ENCODE data around the gene C1orf141.

The C1orf141 gene

DNA sequence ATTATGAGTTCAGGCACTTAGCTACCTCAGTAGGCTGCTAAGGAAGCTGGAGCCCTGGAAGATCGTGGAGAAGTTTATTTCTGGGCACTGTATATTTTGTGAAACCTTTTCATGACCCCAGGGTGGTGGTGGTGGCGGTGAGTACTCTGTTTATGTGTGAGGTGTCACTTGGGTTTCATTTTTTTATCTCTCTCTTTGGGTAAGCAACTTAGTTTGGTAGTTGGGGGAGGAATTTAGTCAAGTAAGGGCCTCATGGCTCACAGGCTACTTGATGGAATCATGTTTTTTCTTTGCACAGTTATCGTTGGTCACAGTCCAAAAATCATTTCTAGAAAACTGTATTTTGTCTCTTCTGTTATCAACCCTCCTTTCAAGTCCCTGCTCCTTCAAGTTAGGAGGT is 33.9 kb downstream of the C1orf141 start:
- H3K27me3 ChIP-seq (ENCODE audit: control insufficient read depth in 5 of 5, insufficient read depth in 4 of 5, low read length in 5 of 5) = no peaks in the 10 kb centered on the region
- no peak overlapping the region for H3K9ac ChIP-seq (ENCODE audit: low read length in 5 of 5)

DNA sequence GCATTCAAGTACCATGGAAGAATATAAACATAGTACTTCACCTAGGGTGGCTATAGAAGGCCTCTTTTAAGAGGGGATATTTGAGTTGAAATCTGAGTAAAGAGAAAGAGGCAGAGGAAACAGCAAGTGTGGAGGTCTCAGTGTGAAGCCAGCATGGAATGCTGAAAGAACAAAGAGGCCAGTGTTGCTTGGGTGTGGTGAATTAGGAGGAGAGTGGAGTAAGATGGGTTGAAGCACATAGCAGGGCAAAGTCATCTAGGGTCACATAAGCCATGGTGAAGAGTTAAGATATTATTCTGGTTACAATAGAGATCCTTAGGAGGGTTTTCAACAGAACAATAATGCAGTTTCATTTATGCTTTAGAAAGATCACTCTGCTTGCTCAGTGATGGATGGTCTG is 37.5 kb downstream of the C1orf141 start:
- H3K9ac ChIP-seq (ENCODE audit: low read length in 5 of 5) = no peak overlapping the region
- H3K36me3 ChIP-seq (ENCODE audit: control insufficient read depth in 5 of 5, insufficient read depth in 5 of 5, low read length in 5 of 5) = no peaks in the 10 kb centered on the region
- H3K27me3 ChIP-seq (ENCODE audit: control insufficient read depth in 5 of 5, insufficient read depth in 4 of 5, low read length in 5 of 5) = peaks cover 0 to 2% (median 0%) of the 10 kb centered on the region in 5 donors
- H3K4me3 ChIP-seq (ENCODE audit: low read depth in 1 of 5, low read length in 5 of 5) = no peak overlapping the region
- no peaks in the 10 kb centered on the region for H3K4me1 ChIP-seq (ENCODE audit: control insufficient read depth in 5 of 5, insufficient read depth in 5 of 5, low read length in 5 of 5)
- H3K9me3 ChIP-seq (ENCODE audit: control insufficient read depth in 5 of 5, low read length in 5 of 5) = no peaks in the 10 kb centered on the region
- no peak overlapping the region for H3K27ac ChIP-seq (ENCODE audit: low read depth, low read length)

More for the DNA sequence above, 33.9 kb downstream of the C1orf141 start:
- Histone ChIP-seq H3K36me3 (ENCODE audit: control insufficient read depth in 5 of 5, insufficient read depth in 5 of 5, low read length in 5 of 5) (no peaks in the 10 kb centered on the region), H3K4me3 (ENCODE audit: low read depth in 1 of 5, low read length in 5 of 5) (no peak overlapping the region), H3K27ac (ENCODE audit: low read depth, low read length) (no peak overlapping the region), H3K9me3 (ENCODE audit: control insufficient read depth in 5 of 5, low read length in 5 of 5) (no peaks in the 10 kb centered on the region), H3K4me1 (ENCODE audit: control insufficient read depth in 5 of 5, insufficient read depth in 5 of 5, low read length in 5 of 5) (no peaks in the 10 kb centered on the region)

DNA sequence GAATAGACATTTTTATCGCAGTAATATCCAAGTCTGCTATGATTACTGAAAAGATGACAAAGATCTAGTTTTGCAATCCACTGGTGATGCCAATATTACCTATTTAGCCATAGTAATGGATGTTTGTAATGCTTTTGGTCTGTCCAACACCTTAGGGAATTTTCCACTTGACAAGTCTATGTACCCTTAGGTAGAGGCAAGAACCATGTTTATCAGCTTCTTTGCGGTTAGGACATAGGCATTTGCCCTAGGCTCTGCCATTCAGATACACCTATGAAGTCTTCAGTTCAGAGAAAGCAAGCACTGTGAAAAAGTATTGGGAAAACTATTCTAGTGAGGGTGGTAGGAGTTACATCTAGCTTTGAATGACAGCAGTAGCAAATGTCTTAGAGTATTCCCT is 40.6 kb downstream of the C1orf141 start:
- Histone ChIP-seq H3K4me1 (ENCODE audit: control insufficient read depth in 5 of 5, insufficient read depth in 5 of 5, low read length in 5 of 5) (no peaks in the 10 kb centered on the region), H3K36me3 (ENCODE audit: control insufficient read depth in 5 of 5, insufficient read depth in 5 of 5, low read length in 5 of 5) (no peaks in the 10 kb centered on the region), H3K9ac (ENCODE audit: low read length in 5 of 5) (no peak overlapping the region), H3K4me3 (ENCODE audit: low read depth in 1 of 5, low read length in 5 of 5) (no peak overlapping the region), H3K27ac (ENCODE audit: low read depth, low read length) (no peak overlapping the region), H3K9me3 (ENCODE audit: control insufficient read depth in 5 of 5, low read length in 5 of 5) (peaks cover 0 to 2% (median 0%) of the 10 kb centered on the region in 5 donors), H3K27me3 (ENCODE audit: control insufficient read depth in 5 of 5, insufficient read depth in 4 of 5, low read length in 5 of 5) (peaks cover 0 to 2% (median 0%) of the 10 kb centered on the region in 5 donors)

- no peak overlapping the region for H3K4me3 ChIP-seq (ENCODE audit: low read depth in 1 of 5, low read length in 5 of 5)
- H3K9ac ChIP-seq (ENCODE audit: low read length in 5 of 5) = no peak overlapping the region
- H3K4me1 ChIP-seq (ENCODE audit: control insufficient read depth in 5 of 5, insufficient read depth in 5 of 5, low read length in 5 of 5) = no peaks in the 10 kb centered on the region
- no peaks in the 10 kb centered on the region for H3K36me3 ChIP-seq (ENCODE audit: control insufficient read depth in 5 of 5, insufficient read depth in 5 of 5, low read length in 5 of 5)
- H3K27ac ChIP-seq (ENCODE audit: low read depth, low read length) = no peak overlapping the region
- peaks cover 0 to 2% (median 0%) of the 10 kb centered on the region in 5 donors for H3K9me3 ChIP-seq (ENCODE audit: control insufficient read depth in 5 of 5, low read length in 5 of 5)
- H3K27me3 ChIP-seq (ENCODE audit: control insufficient read depth in 5 of 5, insufficient read depth in 4 of 5, low read length in 5 of 5) = peaks cover 0 to 2% (median 0%) of the 10 kb centered on the region in 5 donors
Observed at GRCh38 chr1:67089685-67090208, 45.0 kb downstream of the C1orf141 start.

DNA sequence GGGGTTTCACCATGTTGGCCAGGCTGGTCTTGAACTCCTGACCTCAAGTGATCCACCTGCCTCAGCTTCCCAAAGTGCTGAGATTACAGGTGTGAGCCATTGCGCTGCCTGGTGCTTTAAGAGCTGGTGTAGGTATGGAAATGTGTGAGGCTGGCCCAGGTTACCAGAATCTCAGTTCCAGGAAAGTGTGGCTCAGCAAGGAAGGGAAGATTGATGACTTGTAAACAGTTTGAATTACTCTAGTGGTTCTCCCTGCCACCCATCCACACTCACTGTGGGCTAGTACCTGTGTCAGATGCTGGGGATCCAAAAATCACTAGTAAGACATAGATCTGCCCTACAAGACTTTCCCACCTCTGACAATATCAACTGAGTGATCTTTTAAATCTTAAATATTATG is 46.3 kb downstream of the C1orf141 start:
- Histone ChIP-seq H3K4me1 (ENCODE audit: control insufficient read depth in 5 of 5, insufficient read depth in 5 of 5, low read length in 5 of 5) (no peaks in the 10 kb centered on the region), H3K27me3 (ENCODE audit: control insufficient read depth in 5 of 5, insufficient read depth in 4 of 5, low read length in 5 of 5) (no peaks in the 10 kb centered on the region), H3K27ac (ENCODE audit: low read depth, low read length) (no peak overlapping the region), H3K9me3 (ENCODE audit: control insufficient read depth in 5 of 5, low read length in 5 of 5) (peaks cover 0 to 2% (median 0%) of the 10 kb centered on the region in 5 donors), H3K9ac (ENCODE audit: low read length in 5 of 5) (no peak overlapping the region), H3K4me3 (ENCODE audit: low read depth in 1 of 5, low read length in 5 of 5) (no peak overlapping the region), H3K36me3 (ENCODE audit: control insufficient read depth in 5 of 5, insufficient read depth in 5 of 5, low read length in 5 of 5) (no peaks in the 10 kb centered on the region)

DNA sequence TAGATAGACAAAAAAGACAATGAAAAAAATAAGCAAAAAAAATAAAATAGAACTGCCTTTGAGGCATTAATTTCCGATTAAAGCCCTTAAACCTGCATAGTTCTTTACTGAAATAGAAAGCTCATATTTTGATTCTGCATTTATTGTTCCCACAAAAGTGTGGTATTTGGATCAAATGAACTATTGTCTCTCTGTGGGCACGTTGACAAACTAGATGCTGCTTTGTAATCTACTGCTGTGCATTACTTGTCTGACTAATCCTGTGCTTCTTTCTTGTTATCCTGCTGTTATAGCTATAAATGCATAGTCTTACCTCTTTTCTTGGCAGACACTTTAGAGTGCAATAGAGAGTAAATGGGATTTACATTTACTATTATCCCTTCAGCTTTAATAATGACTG is 49.4 kb downstream of the C1orf141 start:
- H3K36me3 ChIP-seq (ENCODE audit: control insufficient read depth in 5 of 5, insufficient read depth in 5 of 5, low read length in 5 of 5) = no peaks in the 10 kb centered on the region
- H3K9me3 ChIP-seq (ENCODE audit: control insufficient read depth in 5 of 5, low read length in 5 of 5) = peaks cover 0 to 2% (median 0%) of the 10 kb centered on the region in 5 donors
- no peak overlapping the region for H3K4me3 ChIP-seq (ENCODE audit: low read depth in 1 of 5, low read length in 5 of 5)
- H3K4me1 ChIP-seq (ENCODE audit: control insufficient read depth in 5 of 5, insufficient read depth in 5 of 5, low read length in 5 of 5) = no peaks in the 10 kb centered on the region
- H3K27me3 ChIP-seq (ENCODE audit: control insufficient read depth in 5 of 5, insufficient read depth in 4 of 5, low read length in 5 of 5) = no peaks in the 10 kb centered on the region
- no peak overlapping the region for H3K9ac ChIP-seq (ENCODE audit: low read length in 5 of 5)
- no peak overlapping the region for H3K27ac ChIP-seq (ENCODE audit: low read depth, low read length)

GRCh38 chr1:67084765-67085318 is 49.9 kb downstream of the C1orf141 start:
- no peak overlapping the region for H3K9ac ChIP-seq (ENCODE audit: low read length in 5 of 5)
- peaks cover 0 to 2% (median 0%) of the 10 kb centered on the region in 5 donors for H3K9me3 ChIP-seq (ENCODE audit: control insufficient read depth in 5 of 5, low read length in 5 of 5)
- H3K4me1 ChIP-seq (ENCODE audit: control insufficient read depth in 5 of 5, insufficient read depth in 5 of 5, low read length in 5 of 5) = no peaks in the 10 kb centered on the region
- H3K4me3 ChIP-seq (ENCODE audit: low read depth in 1 of 5, low read length in 5 of 5) = no peak overlapping the region
- H3K27ac ChIP-seq (ENCODE audit: low read depth, low read length) = no peak overlapping the region
- no peaks in the 10 kb centered on the region for H3K36me3 ChIP-seq (ENCODE audit: control insufficient read depth in 5 of 5, insufficient read depth in 5 of 5, low read length in 5 of 5)
- H3K27me3 ChIP-seq (ENCODE audit: control insufficient read depth in 5 of 5, insufficient read depth in 4 of 5, low read length in 5 of 5) = no peaks in the 10 kb centered on the region

DNA sequence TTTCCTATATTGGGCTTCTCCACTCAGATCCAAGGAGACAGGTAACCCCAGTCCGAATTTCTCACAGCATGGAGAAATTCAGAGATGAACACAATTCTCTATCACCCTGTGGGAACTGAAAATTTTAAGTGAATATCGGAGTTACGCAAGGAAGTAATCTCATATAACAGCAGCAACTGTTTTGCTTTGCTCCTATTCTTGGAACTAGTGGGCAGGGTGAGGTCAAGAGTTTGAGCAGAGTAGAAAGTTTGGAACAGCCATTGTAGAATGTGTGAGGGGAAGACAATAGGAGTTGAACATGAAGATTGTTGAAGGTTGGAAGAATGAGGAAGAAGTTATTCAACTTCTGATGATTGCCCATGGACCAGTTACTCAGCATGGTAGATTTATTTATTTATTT is 56.5 kb downstream of the C1orf141 start:
- H3K9ac ChIP-seq (ENCODE audit: low read length in 5 of 5) = no peak overlapping the region
- H3K36me3 ChIP-seq (ENCODE audit: control insufficient read depth in 5 of 5, insufficient read depth in 5 of 5, low read length in 5 of 5) = no peaks in the 10 kb centered on the region
- no peak overlapping the region for H3K4me3 ChIP-seq (ENCODE audit: low read depth in 1 of 5, low read length in 5 of 5)
- H3K27me3 ChIP-seq (ENCODE audit: control insufficient read depth in 5 of 5, insufficient read depth in 4 of 5, low read length in 5 of 5) = no peaks in the 10 kb centered on the region
- peaks cover 0 to under 1% (median 0%) of the 10 kb centered on the region in 5 donors for H3K9me3 ChIP-seq (ENCODE audit: control insufficient read depth in 5 of 5, low read length in 5 of 5)
- H3K4me1 ChIP-seq (ENCODE audit: control insufficient read depth in 5 of 5, insufficient read depth in 5 of 5, low read length in 5 of 5) = no peaks in the 10 kb centered on the region
- no peak overlapping the region for H3K27ac ChIP-seq (ENCODE audit: low read depth, low read length)

DNA sequence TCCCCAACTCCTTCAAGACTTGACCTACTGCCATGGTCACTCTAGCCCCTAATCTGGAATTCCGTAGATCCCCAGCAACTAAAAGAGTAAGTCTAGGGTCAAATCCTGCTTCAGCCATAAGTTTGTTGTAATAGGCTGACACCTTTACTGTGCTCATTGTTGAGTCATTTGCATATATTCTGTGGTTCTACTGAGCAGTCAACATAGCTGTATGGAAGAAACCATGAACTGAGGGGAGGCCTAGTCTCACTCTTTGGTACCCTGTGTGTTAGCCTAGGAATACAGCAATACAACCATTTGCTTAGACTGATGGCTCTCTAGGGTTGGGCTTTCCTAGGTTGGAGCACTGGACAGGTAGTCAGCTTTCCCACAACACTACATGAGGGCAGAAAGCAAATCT is 57.2 kb downstream of the C1orf141 start:
- no peaks in the 10 kb centered on the region for H3K36me3 ChIP-seq (ENCODE audit: control insufficient read depth in 5 of 5, insufficient read depth in 5 of 5, low read length in 5 of 5)
- H3K27me3 ChIP-seq (ENCODE audit: control insufficient read depth in 5 of 5, insufficient read depth in 4 of 5, low read length in 5 of 5) = no peaks in the 10 kb centered on the region
- H3K4me1 ChIP-seq (ENCODE audit: control insufficient read depth in 5 of 5, insufficient read depth in 5 of 5, low read length in 5 of 5) = no peaks in the 10 kb centered on the region
- H3K9ac ChIP-seq (ENCODE audit: low read length in 5 of 5) = no peak overlapping the region
- H3K9me3 ChIP-seq (ENCODE audit: control insufficient read depth in 5 of 5, low read length in 5 of 5) = peaks cover 0 to 4% (median 0%) of the 10 kb centered on the region in 5 donors
- H3K4me3 ChIP-seq (ENCODE audit: low read depth in 1 of 5, low read length in 5 of 5) = no peak overlapping the region
- H3K27ac ChIP-seq (ENCODE audit: low read depth, low read length) = no peak overlapping the region

DNA sequence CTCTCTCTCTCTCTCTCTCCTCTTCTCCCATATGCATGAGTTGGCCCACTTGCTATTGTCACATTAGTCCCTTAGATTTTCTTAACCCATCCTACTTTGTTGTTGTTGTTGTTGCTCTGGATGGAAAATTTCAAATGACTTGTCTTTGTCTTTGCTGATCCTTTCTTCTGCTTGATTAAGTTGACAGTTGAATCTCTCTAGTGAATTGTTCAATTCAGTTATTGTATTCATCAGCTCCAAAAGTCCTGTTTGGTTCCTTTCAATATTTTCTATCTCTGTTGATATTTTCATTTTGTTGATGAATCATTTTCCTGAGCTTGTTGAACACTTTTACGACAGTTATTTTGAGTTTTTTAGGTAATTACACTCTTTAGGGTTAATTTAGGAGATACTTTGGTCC is 62.0 kb downstream of the C1orf141 start:
- no peaks in the 10 kb centered on the region for H3K27me3 ChIP-seq (ENCODE audit: control insufficient read depth in 5 of 5, insufficient read depth in 4 of 5, low read length in 5 of 5)
- H3K4me1 ChIP-seq (ENCODE audit: control insufficient read depth in 5 of 5, insufficient read depth in 5 of 5, low read length in 5 of 5) = no peaks in the 10 kb centered on the region
- peaks cover 0 to 8% (median 4%) of the 10 kb centered on the region in 5 donors for H3K9me3 ChIP-seq (ENCODE audit: control insufficient read depth in 5 of 5, low read length in 5 of 5)
- H3K36me3 ChIP-seq (ENCODE audit: control insufficient read depth in 5 of 5, insufficient read depth in 5 of 5, low read length in 5 of 5) = no peaks in the 10 kb centered on the region
- H3K9ac ChIP-seq (ENCODE audit: low read length in 5 of 5) = no peak overlapping the region
- H3K27ac ChIP-seq (ENCODE audit: low read depth, low read length) = no peak overlapping the region
- H3K4me3 ChIP-seq (ENCODE audit: low read depth in 1 of 5, low read length in 5 of 5) = no peak overlapping the region

Data from subcutaneous abdominal adipose tissue (tissue), 5 donors.